RWPE2 (cell line): ENCODE data around the gene MATN3.

Experiments
- ATAC-seq: fragments of 200-7000 bp; cut with Tn5 transposase; 3 replicates; pipeline ENCODE4 v1.9.1; 2021; ENCODE audit warnings: low read depth
- DNase-seq: peaks from one replicate; pipeline ENCODE4 v3.0.0-alpha.2; 2020; ENCODE audit warnings: low spot score
- H3K27ac ChIP-seq: fragments of 450-650 bp; 2 replicates; pipeline ENCODE4 v1.5.1; 2017; ENCODE audit warnings: mild to moderate bottlenecking; ENCODE audit not compliant: poor library complexity, severe bottlenecking
- H3K27me3 ChIP-seq: fragments of 250-450 bp; sonication (Bioruptor Pico); 2 replicates; pipeline ENCODE4 v1.5.1; 2021; ENCODE audit warnings: mild to moderate bottlenecking, moderate library complexity; ENCODE audit not compliant: insufficient read depth, poor library complexity, severe bottlenecking
- H3K36me3 ChIP-seq: fragments of 250-450 bp; sonication (Bioruptor Pico); 2 replicates; pipeline ENCODE4 v1.5.1; 2020; ENCODE audit warnings: low read depth, mild to moderate bottlenecking, moderate library complexity
- H3K4me1 ChIP-seq: fragments of 250-450 bp; sonication (Bioruptor Pico); 2 replicates; pipeline ENCODE4 v1.5.1; 2021; ENCODE audit warnings: mild to moderate bottlenecking, moderate library complexity; ENCODE audit not compliant: insufficient read depth, poor library complexity, severe bottlenecking
- H3K4me3 ChIP-seq: fragments of 250-450 bp; sonication (Bioruptor Pico); 2 replicates; pipeline ENCODE4 v1.5.1; 2021; ENCODE audit warnings: mild to moderate bottlenecking, moderate library complexity; ENCODE audit not compliant: severe bottlenecking
- H3K9me3 ChIP-seq: fragments of 250-450 bp; sonication (Bioruptor Pico); 2 replicates; pipeline ENCODE4 v1.5.1; 2021; ENCODE audit warnings: mild to moderate bottlenecking, moderate library complexity; ENCODE audit not compliant: severe bottlenecking
- CTCF ChIP-seq: fragments of 450-650 bp; IDR thresholded peaks from one replicate; pipeline ENCODE4 v1.5.1; 2017; ENCODE audit warnings: mild to moderate bottlenecking, moderate library complexity; ENCODE audit not compliant: poor library complexity, severe bottlenecking

The MATN3 gene

GRCh38 chr2:20011276-20012031 is 1.0 kb downstream of the MATN3 start:
- no peaks in the 10 kb centered on the region for H3K9me3 ChIP-seq
- no peak overlapping the region for H3K27ac ChIP-seq
- no peaks in the 10 kb centered on the region for H3K36me3 ChIP-seq
- H3K27me3 ChIP-seq = no peaks in the 10 kb centered on the region
- peaks cover 10% of the 10 kb centered on the region for H3K4me1 ChIP-seq
- peak overlapping the region; percentile 54 for H3K4me3 ChIP-seq
- TF ChIP-seq CTCF = no peak
- DNase-seq = no peak
- no peak for ATAC-seq

GRCh38 chr2:20008703-20009102 is 3.8 kb downstream of the MATN3 start:
- no peak for TF ChIP-seq CTCF
- Histone ChIP-seq H3K27me3 (no peaks in the 10 kb centered on the region), H3K36me3 (no peaks in the 10 kb centered on the region), H3K4me1 (peaks cover 4% of the 10 kb centered on the region), H3K4me3 (no peak overlapping the region), H3K27ac (no peak overlapping the region), H3K9me3 (no peaks in the 10 kb centered on the region)
- no peak for DNase-seq
- no peak for ATAC-seq

GRCh38 chr2:20005891-20006470 is 6.5 kb downstream of the MATN3 start:
- Histone ChIP-seq H3K27me3 (no peaks in the 10 kb centered on the region), H3K27ac (no peak overlapping the region), H3K36me3 (no peaks in the 10 kb centered on the region), H3K4me3 (no peak overlapping the region), H3K9me3 (no peaks in the 10 kb centered on the region), H3K4me1 (no peaks in the 10 kb centered on the region)
- DNase-seq (no peak), ATAC-seq (no peak)
- TF ChIP-seq CTCF = no peak

- DNase-seq = no peak
- ATAC-seq = no peak
- no peaks in the 10 kb centered on the region for H3K9me3 ChIP-seq
- H3K27ac ChIP-seq = no peak overlapping the region
- H3K4me1 ChIP-seq = no peaks in the 10 kb centered on the region
- no peaks in the 10 kb centered on the region for H3K36me3 ChIP-seq
- H3K27me3 ChIP-seq = no peaks in the 10 kb centered on the region
- TF ChIP-seq CTCF = no peak
- H3K4me3 ChIP-seq = no peak overlapping the region
Measured at GRCh38 chr2:20005067-20005627, 7.3 kb downstream of the MATN3 start.
